Heart right ventricle (tissue), 16 donors: Measurements from ENCODE around the gene WNK3. TPM values are rescaled to one million over a fixed set of nuclear protein-coding genes. Genes with fewer than 3 reads are reported as not detected.

Experiments
- ATAC-seq, 8 donors: fragments of 200-7000 bp; cut with Tn5 transposase; one replicate each; pipeline ENCODE4 v1.9.1; 2020; ENCODE audit warnings: mild to moderate bottlenecking in 8 of 8, moderate library complexity in 8 of 8, moderate number of reproducible peaks in 1 of 8
- DNase-seq, 2 donors: peaks; one replicate each; pipeline ENCODE4 v3.0.0-alpha.2; 2020
- H3K27ac ChIP-seq, 10 donors: fragments of 200-600 bp; sonication (generic) in 2 of 10; one replicate each; pipeline versions ENCODE4 v1.5.0 to v1.8.0; 2020 to 2022; ENCODE audit warnings: mild to moderate bottlenecking in 3 of 10
- H3K27me3 ChIP-seq, 7 donors: fragments of 200-600 bp; one replicate each; pipeline ENCODE4 v1.8.0; 2021 to 2022; ENCODE audit warnings: mild to moderate bottlenecking in 2 of 7
- H3K36me3 ChIP-seq, 9 donors: fragments of 200-600 bp; sonication (generic) in 1 of 9; one replicate each; pipeline versions ENCODE4 v1.5.0 to v1.8.0; 2020 to 2022; ENCODE audit warnings: mild to moderate bottlenecking in 2 of 9
- H3K4me1 ChIP-seq, 9 donors: fragments of 200-600 bp; sonication (generic) in 1 of 9; one replicate each; pipeline versions ENCODE4 v1.5.0 to v1.8.0; 2020 to 2022; ENCODE audit warnings: mild to moderate bottlenecking in 4 of 9
- H3K4me3 ChIP-seq, 10 donors: fragments of 200-600 bp; sonication (generic) in 2 of 10; one replicate each; pipeline versions ENCODE4 v1.5.0 to v1.8.0; 2020 to 2022; ENCODE audit warnings: mild to moderate bottlenecking in 7 of 10, moderate library complexity in 2 of 10
- H3K9me3 ChIP-seq, 11 donors: fragments of 200-600 bp in 10 of 11; sonication (generic) in 2 of 11; one replicate each; pipeline versions ENCODE4 v1.5.0 to v1.8.0; 2013 to 2022; ENCODE audit warnings: mild to moderate bottlenecking in 2 of 11, control low read depth in 1 of 11, moderate library complexity in 1 of 11
- WGBS, 2 donors: extraction: QIAGEN DNeasy Blood & Tissue Kit; methylation state at CpG; one replicate each; pipeline ENCODE4 v1.1.7; 2013; ENCODE audit warnings: inconsistent platforms in 1 of 2; 5-methylcytosine and 5-hydroxymethylcytosine counted together
- intact Hi-C, 10 donors: fragments of 100-400 bp; cut with DNase I; formaldehyde crosslinking; loops; one replicate each; pipeline versions ENCODE4 v1.11.1 to v1.14.2; 2022
- polyA plus RNA-seq, 2 donors: library from polyadenylated mRNA; stranded (reverse); fragments of 200-250 nt; gene quantifications; one replicate each; pipeline ENCODE4 v1.2.3, GENCODE V29; 2013
- total RNA-seq, 10 donors: library from RNA; stranded (reverse); fragmentation: NEBNext Ultra II Directional in 3 of 10; extraction: Animal tissue kit (Norgen Biotek cat#: 25700) in 3 of 10; gene quantifications; one replicate each; pipeline versions ENCODE4 v1.2.1 to v1.2.4, GENCODE V29; 2021 to 2023
- TF ChIP-seq, protein P1 (sequence below), 9 donors: fragments of 200-600 bp; sonication (generic) in 2 of 9; IDR thresholded peaks; one replicate each; pipeline versions ENCODE4 v1.5.0 to v1.8.0; 2021 to 2022; ENCODE audit warnings: antibody characterized with exemption in 9 of 9, mild to moderate bottlenecking in 5 of 9, moderate library complexity in 1 of 9
- donor health status: Arrhythmogenic right ventricular cardiomyopathy.
- donor health status: ischemic (EF 13 %, LVEDD 7.1; RV severe dilation, severe dysfunction).
- donor health status: healthy with polysubstance abuse.
- donor health status: DM: no; HTN: yes; CAD: no.
- donor health status: DM: no; HTN: no; CAD: no.
- donor health status: ischemic (EF 25% LVEDD 6.9; RV normal size, moderate dysfunction).
- donor health status: ischemic (EF 25% LVEDD 5.7; RV mildly dilated, moderate dysfunction).
- donor health status: healthy.
- donor health status: DM: yes; HTN: yes; CAD: no.
- donor health status: Ischemic cardiomyopathy.
- donor health status: ischemic (EF 35%, LVEDD 5.7; RV mildly dilated, moderate dysfunction).
- donor health status: nonischemic (EF 11% LVEDD 7.7; RV severe dilation, severe dysfunction).
- donor health status: DM: yes; HTN: yes; CAD: no.
- donor health status: PGD.
- donor health status: ischemic (EF 29% LVEDD 5.4; RV normal size, mild dysfunction).
- donor health status: nonischemic (EF 23%, LVEDD 6.1; RV moderate dilation, normal function).

Gene WNK3
- total and polyA plus RNA-seq, 12 donors: 0.19 to 2.3 (median 0.36) TPM

DNA sequence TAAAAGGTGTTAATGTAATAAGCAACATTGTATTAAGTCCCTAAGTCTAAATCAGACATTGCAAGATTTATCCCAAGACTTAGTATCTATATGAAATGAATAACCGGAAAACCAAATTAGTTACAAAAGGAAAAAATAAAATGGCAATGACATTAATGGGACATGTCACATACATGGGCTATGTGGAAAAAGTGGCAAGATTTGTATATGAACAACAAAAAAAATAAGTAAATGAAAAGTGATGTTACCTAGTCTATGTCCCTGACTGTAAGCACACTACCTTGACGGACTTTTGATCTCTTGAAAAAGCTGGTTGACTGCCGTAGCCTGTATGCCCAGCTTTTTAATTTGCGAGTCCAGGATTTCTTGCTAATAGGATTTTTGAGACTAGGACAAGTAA, 119.3 kb downstream of the WNK3 start:
- Histone ChIP-seq H3K4me1 (no peaks in the 10 kb centered on the region), H3K4me3 (no peak overlapping the region), H3K36me3 (no peaks in the 10 kb centered on the region), H3K27me3 (peaks cover 0 to 9% (median 0%) of the 10 kb centered on the region in 7 donors), H3K27ac (no peak overlapping the region), H3K9me3 (peaks cover 0 to 9% (median 0%) of the 10 kb centered on the region in 11 donors)
- DNase-seq: no peak
- intact Hi-C loops: no loop called here
- TF ChIP-seq, protein P1, sequence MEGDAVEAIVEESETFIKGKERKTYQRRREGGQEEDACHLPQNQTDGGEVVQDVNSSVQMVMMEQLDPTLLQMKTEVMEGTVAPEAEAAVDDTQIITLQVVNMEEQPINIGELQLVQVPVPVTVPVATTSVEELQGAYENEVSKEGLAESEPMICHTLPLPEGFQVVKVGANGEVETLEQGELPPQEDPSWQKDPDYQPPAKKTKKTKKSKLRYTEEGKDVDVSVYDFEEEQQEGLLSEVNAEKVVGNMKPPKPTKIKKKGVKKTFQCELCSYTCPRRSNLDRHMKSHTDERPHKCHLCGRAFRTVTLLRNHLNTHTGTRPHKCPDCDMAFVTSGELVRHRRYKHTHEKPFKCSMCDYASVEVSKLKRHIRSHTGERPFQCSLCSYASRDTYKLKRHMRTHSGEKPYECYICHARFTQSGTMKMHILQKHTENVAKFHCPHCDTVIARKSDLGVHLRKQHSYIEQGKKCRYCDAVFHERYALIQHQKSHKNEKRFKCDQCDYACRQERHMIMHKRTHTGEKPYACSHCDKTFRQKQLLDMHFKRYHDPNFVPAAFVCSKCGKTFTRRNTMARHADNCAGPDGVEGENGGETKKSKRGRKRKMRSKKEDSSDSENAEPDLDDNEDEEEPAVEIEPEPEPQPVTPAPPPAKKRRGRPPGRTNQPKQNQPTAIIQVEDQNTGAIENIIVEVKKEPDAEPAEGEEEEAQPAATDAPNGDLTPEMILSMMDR (IDR thresholded peaks at IDR 0.05): no peak
- WGBS, 2 donors: 97 to 99% methylated on average over 4 of the region's 4 CpGs
- ATAC-seq: no peak

GRCh38 chrX:54237014-54237413, 120.8 kb downstream of the WNK3 start:
- peaks cover 0 to 9% (median 0%) of the 10 kb centered on the region in 7 donors for H3K27me3 ChIP-seq
- WGBS, 2 donors: 60 to 78% methylated on average over 4 of the region's 4 CpGs
- H3K4me1 ChIP-seq: no peaks in the 10 kb centered on the region
- DNase-seq (no peak), ATAC-seq (no peak)
- H3K9me3 ChIP-seq: peaks cover 0 to 9% (median 0%) of the 10 kb centered on the region in 11 donors
- H3K4me3 ChIP-seq: no peak overlapping the region
- intact Hi-C loops: no loop called here
- TF ChIP-seq, protein P1 (IDR thresholded peaks at IDR 0.05): no peak
- no peaks in the 10 kb centered on the region for H3K36me3 ChIP-seq
- no peak overlapping the region for H3K27ac ChIP-seq

DNA sequence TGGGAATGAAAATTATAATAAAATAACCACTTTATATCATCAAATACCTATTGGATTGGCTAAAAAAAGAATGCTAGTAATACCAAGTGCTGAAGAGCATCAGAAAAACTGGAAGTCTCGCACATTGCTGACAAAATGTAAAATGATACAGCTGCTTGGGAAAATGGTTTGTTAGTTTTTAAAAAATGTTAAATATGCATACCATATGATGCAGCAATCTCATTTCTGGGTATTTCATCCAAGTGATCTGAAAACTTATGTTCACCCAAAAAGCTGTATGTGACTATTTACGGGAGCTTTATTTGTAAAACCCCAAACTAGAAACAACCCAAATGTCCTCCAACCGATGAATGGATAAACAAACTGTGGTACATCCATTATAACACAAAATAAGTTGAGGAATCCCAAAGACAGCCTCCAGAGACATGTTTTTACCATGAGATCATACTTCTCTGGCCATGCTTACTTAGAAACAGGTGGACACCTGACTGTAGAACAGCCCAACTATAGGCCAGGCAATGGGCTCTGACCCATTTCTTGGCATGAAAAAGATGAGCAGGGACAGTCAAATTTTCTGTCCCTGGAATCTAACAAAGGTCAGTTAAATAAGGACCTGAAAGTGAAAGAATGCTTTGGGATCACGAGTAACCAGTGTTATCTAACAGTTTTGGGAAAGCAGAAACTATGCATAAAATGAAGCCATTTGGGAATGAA, 127.3 kb downstream of the WNK3 start:
- ATAC-seq: no peak
- 65 to 79% methylated on average over 4 of the region's 4 CpGs for WGBS, 2 donors
- DNase-seq: no peak
- Histone ChIP-seq H3K36me3 (no peaks in the 10 kb centered on the region), H3K27ac (no peak overlapping the region), H3K4me1 (no peaks in the 10 kb centered on the region), H3K9me3 (no peaks in the 10 kb centered on the region), H3K27me3 (peaks cover 0 to 3% (median 0%) of the 10 kb centered on the region in 7 donors), H3K4me3 (no peak overlapping the region)
- intact Hi-C loops: no loop called here
- TF ChIP-seq, protein P1 (IDR thresholded peaks at IDR 0.05): no peak

GRCh38 chrX:54223581-54223980, 134.3 kb downstream of the WNK3 start:
- TF ChIP-seq, protein P1 (IDR thresholded peaks at IDR 0.05): no peak
- DNase-seq (no peak), ATAC-seq (no peak)
- intact Hi-C loops: no loop called here
- H3K4me1 ChIP-seq: no peaks in the 10 kb centered on the region
- H3K27ac ChIP-seq: no peak overlapping the region
- H3K27me3 ChIP-seq: no peaks in the 10 kb centered on the region
- no peaks in the 10 kb centered on the region for H3K36me3 ChIP-seq
- H3K4me3 ChIP-seq: no peak overlapping the region
- WGBS, 2 donors: 83 to 86% methylated on average over 2 of the region's 2 CpGs
- H3K9me3 ChIP-seq: no peaks in the 10 kb centered on the region
